Brain microvascular endothelial cell (primary cell): ENCODE data around the gene MTHFD1L.

Source experiments
- DNase-seq: peaks from one replicate; pipeline ENCODE4 v3.0.0-alpha.2; 2020
- H3K27ac ChIP-seq: fragments of 250-450 bp; sonication (Bioruptor Pico); 2 replicates; pipeline ENCODE4 v1.5.1; 2020; ENCODE audit warnings: mild to moderate bottlenecking, moderate library complexity
- H3K27me3 ChIP-seq: fragments of 250-450 bp; sonication (Bioruptor Pico); replicated peaks from 2 replicates; pipeline ENCODE4 v1.5.1; 2020; ENCODE audit warnings: mild to moderate bottlenecking
- H3K36me3 ChIP-seq: fragments of 250-450 bp; sonication (Bioruptor Pico); replicated peaks from 2 replicates; pipeline ENCODE4 v1.5.1; 2020; ENCODE audit warnings: mild to moderate bottlenecking
- H3K4me3 ChIP-seq: 2 replicates; pipeline ENCODE4 v1.5.1; 2011; ENCODE audit warnings: low read depth, mild to moderate bottlenecking, control low read depth, low read length, moderate library complexity
- in situ Hi-C: cut with HindIII; loops from 2 replicates; pipeline ENCODE4 v1.10.0; 2017; ENCODE audit warnings: low sequenced_read_pairs, low pct_ligation_motif_present
- TF ChIP-seq, protein P1 (sequence below): IDR thresholded peaks from 2 replicates; pipeline ENCODE4 v1.5.1; 2011; ENCODE audit warnings: low read depth, mild to moderate bottlenecking, moderate library complexity, low read length, control low read depth, inconsistent platforms; ENCODE audit errors: missing control alignments

MTHFD1L gene

GRCh38 chr6:151063842-151064647 lies 198.5 kb downstream of the MTHFD1L start:
- in situ Hi-C loops: no loop called here
- Histone ChIP-seq H3K27ac (peak overlapping the region; percentile 36), H3K27me3 (no peaks in the 10 kb centered on the region), H3K36me3 (no peaks in the 10 kb centered on the region), H3K4me3 (no peak overlapping the region)
- TF ChIP-seq, protein P1, sequence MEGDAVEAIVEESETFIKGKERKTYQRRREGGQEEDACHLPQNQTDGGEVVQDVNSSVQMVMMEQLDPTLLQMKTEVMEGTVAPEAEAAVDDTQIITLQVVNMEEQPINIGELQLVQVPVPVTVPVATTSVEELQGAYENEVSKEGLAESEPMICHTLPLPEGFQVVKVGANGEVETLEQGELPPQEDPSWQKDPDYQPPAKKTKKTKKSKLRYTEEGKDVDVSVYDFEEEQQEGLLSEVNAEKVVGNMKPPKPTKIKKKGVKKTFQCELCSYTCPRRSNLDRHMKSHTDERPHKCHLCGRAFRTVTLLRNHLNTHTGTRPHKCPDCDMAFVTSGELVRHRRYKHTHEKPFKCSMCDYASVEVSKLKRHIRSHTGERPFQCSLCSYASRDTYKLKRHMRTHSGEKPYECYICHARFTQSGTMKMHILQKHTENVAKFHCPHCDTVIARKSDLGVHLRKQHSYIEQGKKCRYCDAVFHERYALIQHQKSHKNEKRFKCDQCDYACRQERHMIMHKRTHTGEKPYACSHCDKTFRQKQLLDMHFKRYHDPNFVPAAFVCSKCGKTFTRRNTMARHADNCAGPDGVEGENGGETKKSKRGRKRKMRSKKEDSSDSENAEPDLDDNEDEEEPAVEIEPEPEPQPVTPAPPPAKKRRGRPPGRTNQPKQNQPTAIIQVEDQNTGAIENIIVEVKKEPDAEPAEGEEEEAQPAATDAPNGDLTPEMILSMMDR: no peak
- DNase-seq: no peak

DNA sequence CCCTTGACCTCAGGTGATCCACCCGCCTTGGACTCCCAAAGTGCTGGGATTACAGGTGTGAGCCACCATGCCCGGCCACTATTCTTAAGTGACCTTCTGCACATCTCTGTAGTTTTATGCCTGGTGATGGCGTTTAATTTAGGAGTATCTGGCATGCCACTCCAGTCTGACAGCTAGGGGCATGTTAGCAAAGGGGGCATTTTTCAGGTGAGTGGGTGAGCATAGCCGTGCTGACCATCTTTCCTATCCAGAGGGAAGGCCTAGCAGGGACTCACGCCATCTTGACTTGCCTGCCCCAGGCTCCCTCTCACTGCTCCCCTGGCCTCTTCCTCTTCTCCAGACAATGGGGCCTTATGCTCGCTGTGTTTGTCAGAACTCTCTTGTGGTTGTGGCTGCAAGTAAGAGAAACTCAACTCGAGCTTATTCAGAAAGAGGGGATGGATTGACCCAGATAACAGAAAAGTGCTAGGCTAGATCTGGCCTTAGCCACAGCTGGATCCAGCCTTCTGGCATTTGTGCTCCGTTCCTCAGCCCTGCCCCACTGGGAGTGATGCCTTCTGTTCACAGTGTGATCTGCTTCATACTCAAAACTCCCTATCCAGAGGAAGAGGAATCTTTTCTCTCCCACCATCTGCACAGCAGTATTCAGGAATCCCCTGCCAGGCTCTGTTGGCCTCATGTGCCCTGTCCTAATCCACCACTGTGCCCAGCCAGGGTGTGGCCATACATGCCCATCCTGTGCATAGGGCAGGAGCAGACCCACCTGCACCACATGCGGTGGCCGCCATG lies 199.7 kb downstream of the MTHFD1L start:
- Histone ChIP-seq H3K4me3 (no peak overlapping the region), H3K27ac (no peak overlapping the region), H3K36me3 (no peaks in the 10 kb centered on the region), H3K27me3 (no peaks in the 10 kb centered on the region)
- DNase-seq: no peak
- TF ChIP-seq, protein P1: no peak
- in situ Hi-C loops: no loop called here

DNA sequence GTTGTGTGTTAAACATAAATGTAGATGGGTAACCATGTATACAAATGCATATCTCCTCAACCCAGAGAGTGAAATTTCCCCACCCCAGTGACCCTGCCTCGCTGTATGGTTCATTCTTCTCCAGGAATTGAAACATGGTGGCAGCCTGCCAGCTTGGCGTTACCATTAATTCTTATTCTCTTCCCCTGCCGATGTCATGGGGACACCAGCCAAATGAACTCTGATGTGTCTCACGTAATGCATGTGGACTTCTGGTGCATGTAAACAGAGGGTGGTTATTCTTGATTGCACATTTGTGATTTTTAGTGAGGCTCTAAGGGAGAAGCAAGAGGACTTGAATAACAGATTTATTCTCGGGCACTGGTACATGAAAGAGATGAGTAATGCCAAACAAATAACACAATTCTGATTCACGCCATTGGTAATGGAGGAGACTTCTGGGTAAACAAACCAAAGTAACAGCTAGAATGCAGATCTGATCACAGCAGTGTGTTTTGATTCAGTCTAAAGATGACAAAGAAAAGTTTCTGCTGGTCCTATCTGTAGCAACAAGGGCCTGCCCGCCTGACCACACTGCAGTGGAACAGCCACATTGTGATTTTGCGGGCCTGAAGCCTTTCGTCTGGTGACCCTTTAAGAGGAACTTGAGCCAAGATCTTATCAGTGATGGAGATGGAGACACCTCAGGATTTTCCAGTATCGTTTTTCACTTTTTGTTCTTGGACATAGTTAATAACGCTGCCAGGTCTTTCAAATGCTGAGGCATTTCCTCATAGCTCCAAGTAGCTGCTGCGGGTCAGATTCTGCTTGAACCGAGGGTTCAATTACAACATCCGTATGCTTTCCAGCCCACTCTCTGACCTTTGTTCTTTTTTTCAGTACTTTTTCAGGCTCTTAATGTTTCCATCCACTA lies 202.4 kb downstream of the MTHFD1L start:
- TF ChIP-seq, protein P1: no peak
- no peaks in the 10 kb centered on the region for H3K27me3 ChIP-seq
- in situ Hi-C loops: no loop called here
- DNase-seq: peak; percentile 96
- peak overlapping the region; percentile 99 for H3K27ac ChIP-seq
- no peaks in the 10 kb centered on the region for H3K36me3 ChIP-seq
- no peak overlapping the region for H3K4me3 ChIP-seq

GRCh38 chr6:151068761-151069312 lies 203.3 kb downstream of the MTHFD1L start:
- Histone ChIP-seq H3K27ac (peak overlapping the region; percentile 99), H3K36me3 (no peaks in the 10 kb centered on the region), H3K27me3 (no peaks in the 10 kb centered on the region), H3K4me3 (no peak overlapping the region)
- TF ChIP-seq, protein P1: no peak
- DNase-seq: peak; percentile 79
- in situ Hi-C loops: no loop called here

DNA sequence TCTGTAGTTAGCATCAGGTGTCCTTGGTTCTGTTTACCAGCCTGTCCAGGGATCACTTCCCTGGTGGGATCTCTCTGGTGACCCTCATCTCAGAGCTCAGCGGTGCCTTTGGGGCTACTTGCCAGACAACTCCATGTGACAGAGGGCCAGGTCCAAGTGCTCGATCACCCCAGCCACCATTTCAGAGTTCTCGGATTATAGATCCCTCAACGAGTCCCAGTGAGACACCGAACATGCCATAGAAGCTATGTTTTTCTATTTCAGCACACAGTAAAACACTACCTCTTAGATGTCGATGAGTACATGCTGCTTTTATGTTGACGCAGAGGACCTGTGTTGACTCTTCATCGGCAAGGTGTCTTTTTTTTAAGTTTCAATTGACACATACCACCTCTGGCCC lies 204.1 kb downstream of the MTHFD1L start:
- Histone ChIP-seq H3K4me3 (no peak overlapping the region), H3K36me3 (no peaks in the 10 kb centered on the region), H3K27me3 (no peaks in the 10 kb centered on the region), H3K27ac (peak overlapping the region; percentile 99)
- TF ChIP-seq, protein P1: no peak
- in situ Hi-C loops: no loop called here
- DNase-seq: no peak
